ENCODE data around the gene RBFOX1.

Gene RBFOX1

GRCh38 chr16:7541026-7541425 is 208.4 kb downstream of the RBFOX1 start:
- POLR2A ChIA-PET, result no interaction called here
- DNase-seq (ENCODE audit: extremely low spot score), result no peak
- TF ChIP-seq, protein P1, sequence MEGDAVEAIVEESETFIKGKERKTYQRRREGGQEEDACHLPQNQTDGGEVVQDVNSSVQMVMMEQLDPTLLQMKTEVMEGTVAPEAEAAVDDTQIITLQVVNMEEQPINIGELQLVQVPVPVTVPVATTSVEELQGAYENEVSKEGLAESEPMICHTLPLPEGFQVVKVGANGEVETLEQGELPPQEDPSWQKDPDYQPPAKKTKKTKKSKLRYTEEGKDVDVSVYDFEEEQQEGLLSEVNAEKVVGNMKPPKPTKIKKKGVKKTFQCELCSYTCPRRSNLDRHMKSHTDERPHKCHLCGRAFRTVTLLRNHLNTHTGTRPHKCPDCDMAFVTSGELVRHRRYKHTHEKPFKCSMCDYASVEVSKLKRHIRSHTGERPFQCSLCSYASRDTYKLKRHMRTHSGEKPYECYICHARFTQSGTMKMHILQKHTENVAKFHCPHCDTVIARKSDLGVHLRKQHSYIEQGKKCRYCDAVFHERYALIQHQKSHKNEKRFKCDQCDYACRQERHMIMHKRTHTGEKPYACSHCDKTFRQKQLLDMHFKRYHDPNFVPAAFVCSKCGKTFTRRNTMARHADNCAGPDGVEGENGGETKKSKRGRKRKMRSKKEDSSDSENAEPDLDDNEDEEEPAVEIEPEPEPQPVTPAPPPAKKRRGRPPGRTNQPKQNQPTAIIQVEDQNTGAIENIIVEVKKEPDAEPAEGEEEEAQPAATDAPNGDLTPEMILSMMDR (IDR thresholded peaks at IDR 0.05; ENCODE audit: control extremely low read depth, extremely low read depth, low read depth, missing control alignments), result no peak
- CTCF ChIA-PET, result no interaction called here

DNA sequence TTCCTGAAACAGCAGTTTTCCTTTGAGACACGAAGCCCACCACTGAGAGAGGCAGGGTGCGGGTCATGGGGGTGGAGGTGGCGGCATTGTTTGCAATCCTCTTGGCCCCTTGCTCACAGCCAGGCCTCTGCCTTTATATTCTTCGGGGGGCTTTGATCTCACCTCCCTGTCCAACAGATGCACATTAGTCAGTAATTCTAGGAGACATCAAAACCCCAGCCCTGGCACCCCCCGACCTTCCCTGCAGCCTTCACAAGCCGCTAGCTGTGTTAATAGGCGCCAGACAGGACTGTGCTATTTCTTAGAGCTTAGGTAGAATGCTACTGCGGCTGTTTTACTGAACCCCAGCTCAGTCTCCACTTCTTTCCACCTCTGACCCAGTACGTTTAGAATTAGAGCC is 212.6 kb downstream of the RBFOX1 start:
- CTCF ChIA-PET, result no interaction called here
- POLR2A ChIA-PET, result no interaction called here
- no peak for DNase-seq (ENCODE audit: extremely low spot score)
- TF ChIP-seq, protein P1 (IDR thresholded peaks at IDR 0.05; ENCODE audit: control extremely low read depth, extremely low read depth, low read depth, missing control alignments), result no peak

- CTCF ChIA-PET, result no interaction called here
- DNase-seq (ENCODE audit: extremely low spot score), result no peak
- POLR2A ChIA-PET, result no interaction called here
- TF ChIP-seq, protein P1 (IDR thresholded peaks at IDR 0.05; ENCODE audit: control extremely low read depth, extremely low read depth, low read depth, missing control alignments), result no peak
Observed at GRCh38 chr16:7546948-7547347, 214.3 kb downstream of the RBFOX1 start.

DNA sequence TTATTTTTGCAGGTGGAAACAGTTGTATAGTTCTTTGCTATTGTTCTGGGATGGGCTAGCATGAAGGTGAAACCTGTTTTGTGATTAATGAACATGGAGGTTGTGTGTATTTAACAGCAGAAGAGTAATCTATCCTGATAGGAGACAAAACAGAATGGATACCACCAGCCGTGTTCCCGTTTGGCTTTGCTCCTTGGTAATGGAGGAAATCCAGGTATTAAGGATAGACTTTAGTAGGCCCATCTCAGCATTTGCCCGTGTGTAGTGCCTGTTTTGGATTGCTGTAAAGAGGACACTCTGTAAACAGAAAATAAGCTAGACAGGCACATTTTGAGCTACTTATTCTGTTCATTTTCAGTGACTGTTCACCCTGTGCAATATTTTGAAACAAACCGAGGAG is 215.1 kb downstream of the RBFOX1 start:
- CTCF ChIA-PET, result no interaction called here
- POLR2A ChIA-PET, result no interaction called here

GRCh38 chr16:7548796-7549318 is 216.2 kb downstream of the RBFOX1 start:
- ChIA-PET POLR2A (no interaction called here), CTCF (no interaction called here)
- TF ChIP-seq, protein P1 (IDR thresholded peaks at IDR 0.05; ENCODE audit: control extremely low read depth, extremely low read depth, low read depth, missing control alignments), result no peak
- no peak for DNase-seq (ENCODE audit: extremely low spot score)

More for the DNA sequence above, 215.1 kb downstream of the RBFOX1 start:
- TF ChIP-seq, protein P1 (IDR thresholded peaks at IDR 0.05; ENCODE audit: control extremely low read depth, extremely low read depth, low read depth, missing control alignments), result no peak
- DNase-seq (ENCODE audit: extremely low spot score), result no peak

DNA sequence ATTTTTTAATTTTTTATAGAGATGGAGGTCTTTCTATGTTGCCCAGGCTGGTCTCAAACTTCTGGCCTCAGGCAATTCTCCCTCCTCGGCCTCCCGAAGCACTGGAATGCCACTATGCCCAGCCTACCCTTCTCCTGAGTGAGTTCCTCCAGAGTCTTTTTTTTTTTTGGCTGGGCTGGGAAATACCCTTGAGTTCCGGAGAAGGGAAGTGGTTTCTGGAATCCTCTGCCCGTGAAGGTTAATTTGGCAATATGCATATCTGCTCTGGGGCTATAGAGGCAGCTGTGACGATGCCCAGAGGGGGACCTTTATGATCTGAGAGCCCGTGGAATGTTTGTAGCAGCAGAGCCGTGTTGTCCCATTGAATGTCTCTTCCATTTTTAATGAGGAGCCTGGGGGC is 217.5 kb downstream of the RBFOX1 start:
- TF ChIP-seq, protein P1 (IDR thresholded peaks at IDR 0.05; ENCODE audit: control extremely low read depth, extremely low read depth, low read depth, missing control alignments), result no peak
- ChIA-PET CTCF (no interaction called here), POLR2A (no interaction called here)
- DNase-seq (ENCODE audit: extremely low spot score), result no peak

DNA sequence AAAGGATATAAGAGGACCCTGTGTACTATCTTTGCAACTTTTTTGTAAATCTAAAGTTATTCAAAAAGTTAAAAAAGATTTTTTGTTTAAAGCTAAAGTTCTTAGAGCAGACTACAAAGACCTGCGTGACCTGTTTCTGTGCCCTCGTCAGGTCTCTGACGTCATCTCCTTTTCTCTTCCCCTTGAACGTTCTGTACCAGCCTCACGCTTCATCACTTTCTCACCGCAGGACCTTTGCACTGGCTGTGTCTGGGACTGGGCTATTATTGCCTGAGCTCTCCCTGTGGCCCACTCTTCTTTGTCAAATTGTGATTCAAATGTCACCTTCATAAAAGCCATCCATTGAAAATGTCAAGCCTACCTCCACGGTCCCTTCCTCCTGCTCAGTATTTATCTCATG is 222.8 kb downstream of the RBFOX1 start:
- no peak for DNase-seq (ENCODE audit: extremely low spot score)
- TF ChIP-seq, protein P1 (IDR thresholded peaks at IDR 0.05; ENCODE audit: control extremely low read depth, extremely low read depth, low read depth, missing control alignments), result no peak
- ChIA-PET CTCF (no interaction called here), POLR2A (no interaction called here)

All from GM10248 (cell line).